Measurements from ENCODE around the gene SDCBP2. TPM values are rescaled to one million over a fixed set of nuclear protein-coding genes. Genes with fewer than 3 reads are reported as not detected.

SDCBP2 gene
- total RNA-seq, 1 experiment from 2014 or later, result 3.3 TPM

GRCh38 chr20:1323256-1323655 is 5.7 kb downstream of the SDCBP2 start:
- CTCF ChIA-PET, result interaction anchor here (1.2 to 2.7 kb wide), 2 partner anchors 10 to 11 kb away, joined by 4 to 33 read pairs; no protein-coding TSS in a partner anchor
- POLR2A ChIA-PET, result no interaction called here

More at GRCh38 chr20:1323256-1323655, 5.7 kb downstream of the SDCBP2 start:
- no peaks in the 10 kb centered on the region for H3K36me3 Mint-ChIP-seq
- H3K9me3 Mint-ChIP-seq, result no peaks in the 10 kb centered on the region
- H3K27ac Mint-ChIP-seq, result no peak overlapping the region; the same call in 1 of the 2 replicates
- no peak overlapping the region for H3K4me3 Mint-ChIP-seq
- H3K27me3 Mint-ChIP-seq (ENCODE audit: low read depth), result peaks cover 15% of the 10 kb centered on the region
- TF ChIP-seq ZNF416 (CRISPR knock-in tag; IDR thresholded peaks at IDR 0.05), result no peak
- TF ChIP-seq ZBTB43 (CRISPR knock-in tag; IDR thresholded peaks at IDR 0.05), result no peak
- no peak for TF ChIP-seq E2F5 (CRISPR knock-in tag; IDR thresholded peaks at IDR 0.05)
- TF ChIP-seq GABPB1 (CRISPR knock-in tag; IDR thresholded peaks at IDR 0.05), result no peak
- no peak for TF ChIP-seq ZNF425 (CRISPR knock-in tag; conservative IDR thresholded peaks at IDR 0.05)
- no peak for TF ChIP-seq PRDM15 (CRISPR knock-in tag; IDR thresholded peaks at IDR 0.05)
- TF ChIP-seq ZNF317 (CRISPR knock-in tag; IDR thresholded peaks at IDR 0.05; ENCODE audit: borderline replicate concordance, low read depth), result no peak
- TF ChIP-seq ARID4B (CRISPR knock-in tag; IDR thresholded peaks at IDR 0.05; ENCODE audit: borderline replicate concordance), result no peak
- no peak for TF ChIP-seq TP53 (CRISPR knock-in tag; IDR thresholded peaks at IDR 0.05)
- TF ChIP-seq STAT6 (CRISPR knock-in tag; conservative IDR thresholded peaks at IDR 0.05; ENCODE audit: low read depth), result no peak
- TF ChIP-seq NR2C2 (CRISPR knock-in tag; IDR thresholded peaks at IDR 0.05), result no peak
- DNase-seq (ENCODE audit: low spot score), result no peak
- ATAC-seq, result no peak
- peaks cover 7% of the 10 kb centered on the region; the same call in 1 of the 2 replicates for H3K4me1 Mint-ChIP-seq
